H1 (cell line): ENCODE data around the gene LMX1A. TPM values are rescaled to one million over a fixed set of nuclear protein-coding genes. Genes with fewer than 3 reads are reported as not detected.

Experiments used
- CHD7 ChIP-seq: fragments of 300-600 bp; sonication (generic); IDR thresholded peaks from 2 replicates; pipeline ENCODE4 v1.7.1; 2012; ENCODE audit warnings: low read length, moderate library complexity, mild to moderate bottlenecking, inconsistent platforms; ENCODE audit not compliant: insufficient replicate concordance
- SRF ChIP-seq: IDR thresholded peaks from 2 replicates; pipeline ENCODE4 v1.6.1; 2011; ENCODE audit warnings: mild to moderate bottlenecking, low read depth, low read length, moderate library complexity
- polyA plus RNA-seq, 7 experiments: library from polyadenylated mRNA; depleted of rRNA in 3 of 7; stranded (reverse) in 5 of 7; unstranded in 2 of 7; fragments of >200 nt in 5 of 7; fragments of 200-250 nt in 2 of 7; gene quantifications; 1 replicate in 5 of 7; 2 replicates in 1 of 7; 4 replicates in 1 of 7; pipeline versions ENCODE4 v1.2.1 to v1.2.3, GENCODE V29; 2011 to 2013; ENCODE audit warnings: missing spikeins in 2 of 7, mixed read lengths in 2 of 7
- total RNA-seq: library from RNA; stranded (reverse); fragmentation: NEBNext Ultra II Directional; extraction: Animal tissue kit (Norgen Biotek cat#: 25700); gene quantifications from 2 replicates; pipeline ENCODE4 v1.2.1, GENCODE V29; 2021

The LMX1A gene
- total and polyA plus RNA-seq, 2 of the 8 experiments (the other 6 are each of a cell fraction or from before 2014, with no cell fraction given): not detected

GRCh38 chr1:165342168-165342567, 14.3 kb downstream of the LMX1A start (continued):
- TF ChIP-seq SRF: no peak
- no peak for TF ChIP-seq CHD7
